Activated CD4-positive, alpha-beta T cell treated with anti-CD3 and anti-CD28 coated beads, Interleukin-2, Interleukin-6, amounts not matched to agents 100 ng/mL and 50 ng/mL, durations not matched to agents 16 hours and 8 hours (primary cell): ENCODE data around the gene SPIB.
A peak's percentile ranks its signal among the peaks of the same experiment; 100 is the strongest.
"Not testable (repeated sequence)": the region's sequence is repeated elsewhere in the genome, so short reads cannot be mapped to it uniquely, and the experiment has no call there.

Source experiments
- DNase-seq: peaks from one replicate; pipeline ENCODE4 v3.0.0-alpha.2; 2020

The SPIB gene

GRCh38 chr19:50418176-50419021 lies at the start of gene SPIB:
TSS of gene SPIB (plus strand) at chr19:50418938. CDS start at chr19:50418963, 25 bp downstream.
- no peak for DNase-seq

DNA sequence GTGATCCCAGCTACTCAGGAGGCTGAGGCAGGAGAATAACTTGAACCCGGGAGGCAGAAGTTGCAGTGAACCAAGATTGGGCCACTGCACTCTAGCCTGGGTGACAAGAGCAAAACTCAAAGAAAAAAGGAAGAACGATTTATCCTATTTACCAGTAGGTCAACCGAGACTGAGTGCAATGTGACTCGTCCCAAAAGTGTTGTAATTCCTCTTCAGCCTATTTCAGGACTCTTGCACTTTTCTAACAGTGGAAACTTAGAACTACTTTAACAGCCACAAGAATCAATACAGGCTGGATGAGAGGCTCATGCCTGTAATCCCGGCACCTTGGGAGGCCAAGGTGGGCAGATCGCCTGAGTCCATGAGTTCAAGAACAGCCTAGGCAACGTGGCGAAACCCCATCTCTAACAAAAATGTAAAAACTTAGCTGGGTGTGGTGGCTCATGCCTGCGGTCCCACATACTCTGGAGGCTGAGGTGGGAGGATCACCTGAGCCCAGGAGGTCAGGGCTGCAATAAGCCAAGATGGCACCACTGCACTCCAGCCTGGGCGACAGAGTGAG lies 46.7 kb upstream of the SPIB start:
- no peak for DNase-seq

DNA sequence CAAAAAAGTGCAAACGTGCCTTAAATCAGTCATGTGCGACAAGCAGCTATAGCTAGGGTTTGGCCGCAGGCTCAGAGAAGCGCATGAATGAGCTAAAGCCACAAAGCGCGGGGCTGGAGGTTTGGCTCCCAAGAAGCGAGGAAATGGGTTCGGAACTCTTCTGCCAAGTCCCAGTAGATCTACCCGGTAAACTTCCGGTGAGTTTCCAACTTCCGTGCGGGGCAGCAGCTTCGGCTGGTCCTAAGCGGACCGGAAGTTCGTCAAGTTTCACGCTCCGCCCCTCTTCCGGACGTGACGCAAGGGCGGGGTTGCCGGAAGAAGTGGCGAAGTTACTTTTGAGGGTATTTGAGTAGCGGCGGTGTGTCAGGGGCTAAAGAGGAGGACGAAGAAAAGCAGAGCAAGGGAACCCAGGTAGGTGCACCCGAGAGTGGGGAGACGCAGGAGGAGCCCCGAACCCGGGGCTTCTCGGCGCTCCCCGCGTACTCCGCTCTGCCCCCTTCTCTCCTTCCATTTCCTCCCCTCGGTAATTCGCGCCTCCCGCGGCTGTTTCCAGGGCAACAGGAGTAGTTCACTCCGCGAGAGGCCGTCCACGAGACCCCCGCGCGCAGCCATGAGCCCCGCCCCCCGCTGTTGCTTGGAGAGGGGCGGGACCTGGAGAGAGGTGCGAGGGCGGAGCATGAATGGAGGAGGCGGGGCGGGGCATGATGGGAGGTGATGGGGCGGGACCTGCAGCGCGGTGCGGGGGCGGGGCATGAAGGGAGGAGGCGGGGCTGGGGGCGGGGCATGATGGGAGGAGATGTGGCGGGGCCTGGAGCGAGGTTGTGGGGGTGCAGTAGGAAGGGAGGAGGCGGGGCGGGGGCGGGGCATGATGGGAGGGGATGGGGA lies 42.3 kb upstream of the SPIB start, which contains the start of gene NR1H2:
NR1H2 (plus strand) TSS at position 292 of the 885 bp plus-strand sequence. CDS start 1,149 bp downstream, outside the sequence.
- peak; percentile 97 for DNase-seq

- peak; percentile 55 for DNase-seq
These were observed 41.7 kb upstream of the SPIB start for GRCh38 chr19:50377051-50377461.

DNA sequence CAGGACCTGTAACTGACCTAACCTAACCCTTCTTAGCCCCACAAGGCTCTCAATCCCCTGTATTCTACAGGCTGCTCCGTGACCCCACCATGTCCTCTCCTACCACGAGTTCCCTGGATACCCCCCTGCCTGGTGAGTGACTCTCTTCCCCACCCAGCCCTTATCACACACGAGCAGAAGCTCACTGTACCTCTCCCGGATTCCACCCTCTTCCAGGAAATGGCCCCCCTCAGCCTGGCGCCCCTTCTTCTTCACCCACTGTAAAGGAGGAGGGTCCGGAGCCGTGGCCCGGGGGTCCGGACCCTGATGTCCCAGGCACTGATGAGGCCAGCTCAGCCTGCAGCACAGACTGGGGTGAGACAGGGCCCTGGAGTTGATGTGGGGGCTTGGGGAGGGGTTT lies 41.2 kb upstream of the SPIB start:
- DNase-seq, result no peak

GRCh38 chr19:50378169-50378862 lies 40.4 kb upstream of the SPIB start:
- DNase-seq, result no peak

GRCh38 chr19:50378863-50379236 lies 39.9 kb upstream of the SPIB start:
- DNase-seq, result no peak

DNA sequence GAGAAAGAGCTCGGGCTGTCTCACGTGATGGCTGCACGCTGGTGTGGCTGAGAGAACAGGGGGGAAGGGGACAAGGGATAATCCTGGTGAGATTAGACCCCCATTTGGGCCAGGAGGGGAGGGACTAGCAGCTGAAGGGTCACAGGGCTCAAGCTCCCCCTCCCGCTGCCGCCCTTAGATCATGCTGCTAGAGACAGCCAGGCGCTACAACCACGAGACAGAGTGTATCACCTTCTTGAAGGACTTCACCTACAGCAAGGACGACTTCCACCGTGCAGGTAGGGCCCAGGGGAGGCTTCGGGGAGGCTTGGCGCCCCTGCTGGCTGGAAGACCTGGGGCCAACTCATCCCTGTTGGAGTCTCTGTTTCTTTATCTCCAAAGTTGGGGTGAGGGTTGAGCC lies 39.1 kb upstream of the SPIB start:
- no peak for DNase-seq

GRCh38 chr19:50380137-50380536 lies 38.6 kb upstream of the SPIB start:
- no peak for DNase-seq

DNA sequence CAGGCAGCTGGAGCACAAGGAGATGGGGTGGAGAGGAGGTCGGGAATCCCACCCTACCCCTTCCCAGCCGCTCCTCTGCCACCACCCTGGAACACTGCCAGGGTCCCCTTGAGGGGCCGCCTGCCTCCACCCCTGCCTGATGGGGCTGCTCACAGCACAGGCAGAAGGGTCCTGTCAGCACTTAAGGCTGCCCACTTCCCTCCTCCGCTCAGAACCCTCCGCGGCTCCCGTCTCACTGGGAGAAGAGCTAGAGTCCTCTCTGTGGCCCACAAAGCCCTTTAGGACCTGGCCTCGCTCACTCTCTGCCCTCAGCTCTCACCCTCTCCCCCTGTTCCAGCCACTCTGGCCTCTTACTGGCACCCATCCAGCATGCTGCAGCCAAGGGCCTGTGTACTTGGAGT lies 38.0 kb upstream of the SPIB start:
- no peak for DNase-seq

GRCh38 chr19:50381881-50382729 lies 36.6 kb upstream of the SPIB start:
- DNase-seq, result no peak

DNA sequence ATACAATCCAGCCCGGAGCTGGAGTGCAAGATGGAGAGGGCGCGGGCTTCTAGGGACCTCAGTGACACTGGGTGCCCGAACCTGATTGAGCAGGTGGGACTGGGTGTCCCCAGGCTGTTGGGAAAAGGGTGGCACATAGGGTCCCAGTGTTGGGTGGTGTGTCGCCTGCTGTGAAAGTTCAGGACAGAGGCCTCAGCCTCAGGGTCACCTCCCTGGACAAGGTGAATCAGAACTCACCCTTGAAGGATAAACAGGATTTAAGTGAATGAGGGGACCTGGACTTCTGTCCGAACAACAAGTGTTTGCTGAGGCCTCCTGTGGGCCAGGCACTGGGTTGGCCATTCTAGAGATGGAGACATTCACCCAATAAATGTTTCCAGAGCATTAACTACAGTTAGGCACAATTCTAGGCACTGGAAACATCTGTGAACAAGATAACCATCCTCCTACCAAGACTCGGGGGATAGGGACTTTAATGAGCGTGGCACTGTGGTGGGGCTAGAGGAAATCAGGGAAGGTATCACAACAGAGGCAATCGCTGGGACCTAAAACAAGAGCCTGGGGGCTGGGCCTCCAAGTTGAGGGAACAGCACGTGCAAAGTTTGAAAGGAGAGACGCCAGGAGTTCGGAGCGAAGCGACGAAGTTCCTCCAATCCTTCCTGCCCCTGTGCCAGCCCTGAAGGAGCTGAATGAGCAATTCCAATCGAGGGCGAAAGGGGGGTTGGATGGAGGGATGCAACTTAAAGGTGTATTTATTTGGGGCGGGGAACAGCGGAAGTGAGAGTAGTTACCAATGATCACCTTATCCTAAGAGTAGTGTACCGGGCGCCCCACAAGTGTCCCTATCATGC lies 35.5 kb upstream of the SPIB start:
- no peak for DNase-seq

DNA sequence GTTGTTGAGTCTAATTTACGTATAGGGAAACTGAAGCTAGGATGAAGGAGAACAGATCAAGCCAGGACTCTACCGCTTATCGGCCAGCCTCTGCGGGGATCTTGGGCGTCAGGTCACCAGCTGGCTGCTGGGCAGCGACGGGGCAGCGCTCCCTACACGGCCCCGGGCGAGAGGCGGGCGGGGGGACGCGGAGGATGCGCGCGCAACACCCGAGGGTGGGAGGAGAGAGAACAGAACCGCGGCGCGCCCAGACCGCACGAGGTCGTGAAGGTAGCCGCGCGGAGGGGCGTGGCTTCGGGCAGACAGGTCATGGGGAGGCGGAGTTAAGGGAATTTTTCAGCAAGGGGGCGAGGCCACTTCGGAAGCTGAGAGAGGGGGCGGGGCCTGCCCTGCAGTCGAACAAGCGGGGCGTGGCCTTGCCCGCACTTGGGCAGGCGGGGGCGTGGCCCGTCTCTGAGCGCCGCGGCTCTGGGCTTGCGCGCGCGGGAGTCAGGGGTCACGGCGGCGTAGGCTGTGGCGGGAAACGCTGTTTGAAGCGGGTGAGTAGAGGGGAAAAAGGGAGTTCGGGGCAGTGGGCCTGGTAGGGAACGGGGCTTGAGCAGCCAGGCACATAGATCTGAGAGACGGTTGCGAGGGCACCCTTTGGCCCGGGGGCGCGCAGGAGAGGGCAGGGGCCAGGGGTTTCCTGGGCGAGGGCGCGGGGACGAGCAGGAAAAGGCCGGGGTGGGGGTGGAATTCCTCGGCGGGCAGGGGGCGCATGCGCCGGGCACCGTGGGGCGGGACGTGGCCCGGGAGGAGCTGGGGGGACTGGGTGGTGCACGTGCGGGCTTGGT lies 34.7 kb upstream of the SPIB start, which contains the start of gene POLD1:
POLD1 (plus strand) TSS at position 496 of the 833 bp plus-strand sequence. CDS start 14,505 bp downstream, outside the sequence.
- peak; percentile 100 for DNase-seq

GRCh38 chr19:50384685-50385535 lies 33.8 kb upstream of the SPIB start:
- no peak for DNase-seq

GRCh38 chr19:50387176-50387867 lies 31.4 kb upstream of the SPIB start:
- DNase-seq, result no peak

- DNase-seq, result no peak
These were observed 30.9 kb upstream of the SPIB start for GRCh38 chr19:50387868-50388245.

DNA sequence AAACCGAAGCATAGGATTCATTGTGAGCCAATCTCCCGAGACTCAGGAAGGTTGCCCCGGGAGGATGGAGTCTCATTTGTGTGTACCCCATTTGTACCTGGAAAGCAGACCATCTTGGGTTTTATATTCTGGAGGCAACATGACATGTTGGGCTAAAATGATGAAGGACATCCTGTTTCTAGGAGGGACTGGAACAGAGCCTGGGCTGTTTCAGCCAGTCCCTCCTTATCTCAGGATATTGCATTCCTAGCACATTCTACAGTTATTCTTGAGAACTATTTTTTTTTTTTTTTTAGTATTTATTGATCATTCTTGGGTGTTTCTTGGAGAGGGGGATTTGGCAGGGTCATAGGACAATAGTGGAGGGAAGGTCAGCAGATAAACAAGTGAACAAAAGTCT lies 28.4 kb upstream of the SPIB start:
- DNase-seq, result not testable (repeated sequence)

DNA sequence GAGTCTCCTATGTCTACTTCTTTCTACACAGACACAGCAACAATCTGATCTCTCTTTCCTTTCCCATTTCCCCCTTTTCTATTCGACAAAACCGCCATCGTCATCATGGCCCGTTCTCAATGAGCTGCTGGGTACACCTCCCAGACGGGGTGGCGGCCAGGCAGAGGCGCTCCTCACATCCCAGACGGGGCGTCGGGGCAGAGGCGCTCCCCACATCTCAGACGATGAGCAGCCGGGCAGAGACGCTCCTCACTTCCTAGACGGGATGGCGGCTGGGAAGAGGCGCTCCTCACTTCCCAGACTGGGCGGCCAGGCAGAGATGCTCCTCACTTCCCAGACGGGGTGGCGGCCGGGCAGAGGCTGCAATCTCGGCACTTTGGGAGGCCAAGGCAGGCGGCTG lies 27.8 kb upstream of the SPIB start:
- DNase-seq, result not testable (repeated sequence)
